Fibroblast of gingiva (primary cell): ENCODE data around the gene CD7.
"Not testable (repeated sequence)": the region's sequence is repeated elsewhere in the genome, so short reads cannot be mapped to it uniquely, and the experiment has no call there.

Source experiments
- DNase-seq: peaks from one replicate; pipeline ENCODE4 v3.0.0-alpha.2; 2011; ENCODE audit warnings: low read depth

CD7 gene

GRCh38 chr17:82317394-82318168, at the start of gene CD7:
CD7 (minus strand) TSS chr17:82317608; CDS start chr17:82317495, 113 bp downstream.
- DNase-seq = no peak

- no peak for DNase-seq
Measured at GRCh38 chr17:82366749-82367148, 49.3 kb upstream of the CD7 start.

- DNase-seq = no peak
Measured at GRCh38 chr17:82365606-82366295, 48.3 kb upstream of the CD7 start.

- DNase-seq = no peak
Measured at GRCh38 chr17:82361885-82362633, 44.7 kb upstream of the CD7 start.

- DNase-seq = not testable (repeated sequence)
Measured at GRCh38 chr17:82359451-82360074, 42.2 kb upstream of the CD7 start.

GRCh38 chr17:82358465-82359350, 41.3 kb upstream of the CD7 start, which contains the start of gene TEX19:
TEX19 (plus strand) TSS chr17:82359247; CDS start chr17:82362151, 2,904 bp downstream.
- DNase-seq = no peak

- DNase-seq = no peak
Measured at GRCh38 chr17:82357394-82357793, 40.0 kb upstream of the CD7 start.

- DNase-seq = no peak
Measured at GRCh38 chr17:82356845-82357355, 39.5 kb upstream of the CD7 start.

- DNase-seq = no peak
Measured at GRCh38 chr17:82355770-82356427, 38.5 kb upstream of the CD7 start.

- DNase-seq = no peak
Measured at GRCh38 chr17:82354804-82355308, 37.4 kb upstream of the CD7 start.

- no peak for DNase-seq
Measured at GRCh38 chr17:82353484-82353883, 36.1 kb upstream of the CD7 start.

- DNase-seq = peak; percentile 75
Measured at GRCh38 chr17:82351713-82352488, 34.5 kb upstream of the CD7 start.

- no peak for DNase-seq
Measured at GRCh38 chr17:82351254-82351712, 33.9 kb upstream of the CD7 start.

GRCh38 chr17:82350182-82351030, 33.0 kb upstream of the CD7 start:
- DNase-seq = no peak

- DNase-seq = peak; percentile 65
Measured at GRCh38 chr17:82349287-82349701, 31.9 kb upstream of the CD7 start.

- no peak for DNase-seq
Measured at GRCh38 chr17:82348866-82349265, 31.5 kb upstream of the CD7 start.

GRCh38 chr17:82348434-82348833, 31.0 kb upstream of the CD7 start:
- no peak for DNase-seq

GRCh38 chr17:82347994-82348393, 30.6 kb upstream of the CD7 start:
- DNase-seq = not testable (repeated sequence)
